Ovary (tissue), 9 donors: Measurements from ENCODE around the gene RPS6KA3. TPM values are rescaled to one million over a fixed set of nuclear protein-coding genes. Genes with fewer than 3 reads are reported as not detected.

Experiments used
- DNase-seq, 5 donors: peaks; one replicate each; pipeline ENCODE4 v3.0.0-alpha.2; 2019 to 2020
- H3K27ac ChIP-seq, 2 donors: fragments of 200-600 bp; one replicate each; pipeline versions ENCODE4 v1.5.1 to v1.8.0; 2019 to 2022
- H3K27me3 ChIP-seq: fragments of 200-600 bp; one replicate; pipeline ENCODE4 v1.8.0; 2022
- H3K36me3 ChIP-seq: fragments of 200-600 bp; sonication (generic); one replicate; pipeline ENCODE4 v1.5.1; 2019
- H3K4me1 ChIP-seq: one replicate; pipeline ENCODE4 v1.8.1; 2013; ENCODE audit warnings: mild to moderate bottlenecking, moderate library complexity; ENCODE audit not compliant: insufficient read depth
- H3K4me3 ChIP-seq: fragments of 200-600 bp; sonication (generic); one replicate; pipeline ENCODE4 v1.5.1; 2017
- H3K9me3 ChIP-seq, 2 donors: fragments of 200-600 bp in 1 of 2; sonication (generic) in 1 of 2; one replicate each; pipeline versions ENCODE4 v1.5.1 to v1.8.1; 2013 to 2019; ENCODE audit warnings: mild to moderate bottlenecking in 1 of 2, moderate library complexity in 1 of 2
- CTCF ChIP-seq, 3 donors: fragments of 450-650 bp in 2 of 3; fragments of 200-600 bp in 1 of 3; IDR thresholded peaks; one replicate each; pipeline versions ENCODE4 v1.5.1 to v1.8.0; 2016 to 2022; ENCODE audit warnings: antibody characterized with exemption in 3 of 3, mild to moderate bottlenecking in 1 of 3
- EP300 ChIP-seq: sonication (generic); formaldehyde crosslinking; IDR thresholded peaks from one replicate; pipeline ENCODE4 v1.6.1; 2017; ENCODE audit warnings: antibody characterized with exemption
- POLR2A ChIP-seq: fragments of 450-650 bp; IDR thresholded peaks from one replicate; pipeline ENCODE4 v1.6.1; 2017; ENCODE audit warnings: antibody characterized with exemption, mild to moderate bottlenecking, moderate library complexity
- WGBS, 3 donors: extraction: QIAGEN DNeasy Blood & Tissue Kit in 1 of 3; methylation state at CpG; one replicate each; pipeline versions ENCODE4 v1.1.5 to v1.1.7; 2013 to 2017; 5-methylcytosine and 5-hydroxymethylcytosine counted together
- intact Hi-C, 4 donors: fragments of 100-400 bp; cut with DNase I; formaldehyde crosslinking; loops; one replicate each; pipeline versions ENCODE4 v1.11.0 to v1.15.1; 2022 to 2023
- polyA plus RNA-seq, 2 donors: library from polyadenylated mRNA; stranded (reverse); fragments of 200-250 nt in 1 of 2; fragments of 350-450 nt in 1 of 2; fragmentation: Illumina TruSeq in 1 of 2; extraction: RNeasy Lipid Tissue Mini Kit (QIAGEN cat#74804) in 1 of 2; gene quantifications; one replicate each; pipeline ENCODE4 v1.2.3, GENCODE V29; 2013 to 2014
- small RNA-seq: library from RNA; depleted of rRNA; stranded (forward); fragments of <200 nt; gene quantifications from one replicate; pipeline ENCODE3, GENCODE V24; 2016
- total RNA-seq, 7 donors: library from RNA; depleted of rRNA in 2 of 7; stranded (reverse); fragments of >200 nt in 2 of 7; fragmentation: NEBNext Ultra II Directional in 3 of 7; extraction: Animal tissue kit (Norgen Biotek cat#: 25700) in 3 of 7; gene quantifications; one replicate each; pipeline versions ENCODE4 v1.1.0 to v1.2.4, GENCODE V29; 2016 to 2023
- donor health status: DM: no; HTN: no; CAD: no; lungs with moderate emphysema.
- donor health status: DM: no; HTN: no; CAD: no.
- donor health status: Bipolar disorder and iron deficiency.
- donor health status: DM: yes; HTN: yes; CAD: no.
- donor health status: DM: no; HTN: no; CAD: no.
- donor health status: DM: yes; HTN: yes; CAD: no.

The RPS6KA3 gene
- total and polyA plus RNA-seq, 9 donors, result 10.1 to 30.3 (median 26.6) TPM

DNA sequence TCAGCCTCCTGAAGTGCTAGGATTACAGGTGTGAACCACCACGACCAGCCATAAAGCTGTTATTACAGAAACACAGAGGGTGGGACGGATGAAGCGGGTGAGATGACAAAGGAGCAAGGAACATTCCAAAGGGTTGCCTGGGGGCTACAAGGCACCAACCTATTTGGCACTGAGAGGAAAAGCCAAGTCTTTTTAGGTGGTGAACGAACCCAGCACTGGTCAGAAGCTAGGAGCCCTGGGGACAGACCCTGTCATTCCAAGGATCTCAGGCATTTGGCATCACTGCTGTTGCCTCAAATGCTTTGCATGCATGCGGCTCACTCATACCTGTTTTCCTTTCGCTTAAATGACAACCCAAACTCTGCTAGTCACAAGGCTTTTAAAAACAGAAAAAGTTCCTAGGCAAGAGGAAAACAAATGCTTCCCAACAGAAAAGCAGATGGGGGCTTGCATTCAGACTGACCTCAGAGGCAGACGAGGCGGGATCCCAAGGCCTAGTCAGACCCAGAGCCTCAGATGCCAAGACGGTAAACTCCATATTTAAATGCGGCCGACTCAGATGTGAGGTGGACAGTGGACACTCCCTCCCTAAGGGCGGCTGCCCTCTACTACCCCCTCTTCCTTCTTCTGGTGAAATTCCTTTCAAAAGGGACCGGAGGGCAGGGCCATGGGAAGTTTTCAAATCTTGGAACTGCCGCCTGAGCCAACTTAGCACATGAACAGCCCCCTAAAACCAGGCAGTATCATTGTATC lies 154.5 kb downstream of the RPS6KA3 start:
- WGBS, 3 donors, result 86 to 91% (median 87%) methylated on average over 14 of the region's 14 CpGs
- TF ChIP-seq EP300, result no peak
- no peak for TF ChIP-seq CTCF (IDR thresholded peaks at IDR 0.05)
- no peak for TF ChIP-seq POLR2A
- Histone ChIP-seq H3K36me3 (no peaks in the 10 kb centered on the region), H3K4me1 (peaks cover 4% of the 10 kb centered on the region), H3K27me3 (no peaks in the 10 kb centered on the region), H3K27ac (no peak overlapping the region), H3K4me3 (no peak overlapping the region), H3K9me3 (no peaks in the 10 kb centered on the region)
- no peak for DNase-seq
- intact Hi-C loops, result no loop called here

DNA sequence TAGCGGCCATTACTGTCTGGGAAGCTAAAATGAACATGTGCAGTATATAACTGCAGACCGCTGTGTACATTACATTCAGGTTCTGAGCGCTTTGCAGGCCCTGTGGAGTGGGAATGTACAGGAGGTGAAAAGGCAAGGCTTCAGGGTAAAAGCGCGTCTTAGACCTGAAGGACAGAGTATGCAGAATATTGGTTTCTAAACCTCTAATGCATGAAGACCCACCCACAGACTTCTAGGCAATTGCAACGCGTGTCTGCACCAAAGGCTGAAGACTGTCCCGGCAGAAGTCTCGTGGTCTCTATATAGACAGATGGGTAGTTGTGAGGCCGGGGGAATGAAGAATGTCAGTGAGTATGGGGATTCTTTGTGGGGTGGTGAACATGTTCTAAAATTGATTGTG lies 155.4 kb downstream of the RPS6KA3 start:
- H3K27me3 ChIP-seq, result no peaks in the 10 kb centered on the region
- H3K4me1 ChIP-seq, result peaks cover 2% of the 10 kb centered on the region
- H3K36me3 ChIP-seq, result no peaks in the 10 kb centered on the region
- intact Hi-C loops, result no loop called here
- H3K4me3 ChIP-seq, result no peak overlapping the region
- TF ChIP-seq EP300 (no peak), POLR2A (no peak), CTCF (IDR thresholded peaks at IDR 0.05) (no peak)
- DNase-seq, result no peak
- no peaks in the 10 kb centered on the region for H3K9me3 ChIP-seq
- 94 to 97% (median 95%) methylated on average over 10 of the region's 10 CpGs for WGBS, 3 donors
- H3K27ac ChIP-seq, result no peak overlapping the region

DNA sequence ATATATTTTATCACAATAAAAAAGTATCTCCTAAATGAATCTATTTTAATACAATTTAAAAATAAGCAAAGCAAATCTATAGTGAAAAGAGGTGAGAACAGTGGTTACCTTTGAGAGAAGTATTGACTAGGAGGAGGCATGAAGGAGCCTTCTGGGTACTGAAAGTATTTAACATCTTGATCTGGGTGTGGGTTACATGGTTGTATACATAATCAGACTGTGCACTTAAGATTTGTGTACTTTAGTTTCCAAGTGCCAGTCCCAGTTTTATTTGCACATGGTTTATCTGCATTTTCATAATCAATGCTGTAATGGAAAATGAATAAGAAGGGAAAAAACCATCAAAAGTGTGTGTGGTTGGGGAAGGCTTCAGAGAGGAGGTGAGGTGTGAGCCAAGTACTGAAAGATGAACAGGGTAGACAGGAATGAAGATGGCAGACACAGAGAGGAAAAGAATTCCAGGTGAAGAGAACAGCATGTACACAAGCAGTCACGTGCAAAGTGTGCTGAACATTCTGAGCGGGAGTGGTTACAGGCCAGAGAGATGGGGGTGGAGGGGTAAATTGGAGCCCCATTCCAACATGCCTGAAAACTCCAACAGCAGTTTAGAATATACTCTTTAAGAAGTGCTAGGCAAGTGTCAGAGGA lies 164.7 kb downstream of the RPS6KA3 start:
- no peak overlapping the region for H3K4me3 ChIP-seq
- DNase-seq, result no peak
- 88 to 93% (median 91%) methylated on average over 2 of the region's 2 CpGs for WGBS, 3 donors
- H3K27ac ChIP-seq, result no peak overlapping the region
- no peaks in the 10 kb centered on the region for H3K36me3 ChIP-seq
- no peaks in the 10 kb centered on the region for H3K27me3 ChIP-seq
- no peak for TF ChIP-seq CTCF (IDR thresholded peaks at IDR 0.05)
- H3K4me1 ChIP-seq, result no peaks in the 10 kb centered on the region
- H3K9me3 ChIP-seq, result no peaks in the 10 kb centered on the region
- intact Hi-C loops, result no loop called here

Small RNA genes within 50 kb of the gene (small RNA-seq; reads per million reads assigned to genes)
- gene RF00493 (35.3 reads per million, percentile 89 among the genes with 10 or more reads in this experiment), gene RF00494 (not detected)

Other genes with a start within 250 kb of the RPS6KA3 start
- 1 to 10 TPM in 2 of 7 donors, under 1 TPM in 5; 0.12 to 1.3 (median 0.27) TPM for gene MAP7D2, start 150.0 kb downstream of the RPS6KA3 start, total RNA-seq
- gene MAP7D2, start 150.0 kb downstream of the RPS6KA3 start, polyA plus RNA-seq, result 1 to 10 TPM in 1 of 2 donors, under 1 TPM in 1; 0.62 to 1.7 TPM
- gene EIF1AX, start 125.1 kb downstream of the RPS6KA3 start, total RNA-seq, result 100 to 1,000 TPM in 5 of 7 donors, 10 to 100 TPM in 2; 67.1 to 151 (median 112) TPM
- gene EIF1AX, start 125.1 kb downstream of the RPS6KA3 start, polyA plus RNA-seq, result 10 to 100 TPM; 52.8 to 54.6 TPM